Astrocyte (in vitro differentiated cells and primary cell): ENCODE results near the gene MBNL2. TPM values are rescaled to one million over a fixed set of nuclear protein-coding genes. Genes with fewer than 3 reads are reported as not detected.

Experiments used
- DNase-seq: peaks from one replicate; pipeline ENCODE4 v3.0.0-alpha.2; 2010; ENCODE audit warnings: low read depth
- FAIRE-seq: peaks from 2 replicates; lab custom pipeline; 2011; peaks lifted over from hg19 to GRCh38; lab: Jason Lieb, UNC
- H2AFZ ChIP-seq: 2 replicates; pipeline ENCODE4 v1.6.0; 2012; ENCODE audit warnings: low read depth, low read length, inconsistent platforms
- H3K27ac ChIP-seq: 2 replicates; pipeline ENCODE4 v1.5.1; 2011; ENCODE audit warnings: low read depth, low read length, inconsistent platforms
- H3K27me3 ChIP-seq: 2 replicates; pipeline ENCODE4 v1.6.0; 2011; ENCODE audit warnings: low read length, inconsistent platforms; ENCODE audit not compliant: insufficient read depth
- H3K36me3 ChIP-seq: 2 replicates; pipeline ENCODE4 v1.5.1; 2011; ENCODE audit warnings: low read length, inconsistent platforms; ENCODE audit not compliant: insufficient read depth
- H3K4me1 ChIP-seq: 2 replicates; pipeline ENCODE4 v1.5.1; 2011; ENCODE audit warnings: low read length, inconsistent platforms; ENCODE audit not compliant: insufficient read depth
- H3K4me2 ChIP-seq: 2 replicates; pipeline ENCODE4 v1.6.0; 2012; ENCODE audit warnings: low read length, inconsistent platforms
- H3K4me3 ChIP-seq: 2 replicates; pipeline ENCODE4 v1.5.1; 2011; ENCODE audit warnings: low read depth, mild to moderate bottlenecking, low read length, inconsistent platforms; ENCODE audit not compliant: insufficient read depth
- H3K79me2 ChIP-seq: 2 replicates; pipeline ENCODE4 v1.6.0; 2012; ENCODE audit warnings: mild to moderate bottlenecking, low read length, inconsistent platforms; ENCODE audit not compliant: insufficient read depth
- H3K9ac ChIP-seq: 2 replicates; pipeline ENCODE4 v1.6.0; 2012; ENCODE audit warnings: mild to moderate bottlenecking, low read length, inconsistent platforms
- H3K9me3 ChIP-seq: 2 replicates; pipeline ENCODE4 v1.5.1; 2012; ENCODE audit warnings: low read depth, mild to moderate bottlenecking, low read length, inconsistent platforms; ENCODE audit not compliant: insufficient read depth
- H4K20me1 ChIP-seq: 2 replicates; pipeline ENCODE4 v1.6.0; 2012; ENCODE audit warnings: low read length, inconsistent platforms; ENCODE audit not compliant: insufficient read depth
- H3K27ac Mint-ChIP-seq: one replicate; pipeline ENCODE4 v1.8.0; 2021; ENCODE audit warnings: mild to moderate bottlenecking, mixed read lengths; ENCODE audit not compliant: unreplicated experiment
- H3K27me3 Mint-ChIP-seq: one replicate; pipeline ENCODE4 v1.8.0; 2021; ENCODE audit warnings: low read depth, mixed read lengths; ENCODE audit not compliant: unreplicated experiment
- H3K36me3 Mint-ChIP-seq: one replicate; pipeline ENCODE4 v1.8.0; 2021; ENCODE audit warnings: low read depth, mixed read lengths; ENCODE audit not compliant: unreplicated experiment
- H3K4me1 Mint-ChIP-seq: one replicate; pipeline ENCODE4 v1.8.0; 2021; ENCODE audit warnings: low read depth, mixed read lengths; ENCODE audit not compliant: unreplicated experiment
- H3K4me3 Mint-ChIP-seq: one replicate; pipeline ENCODE4 v1.8.0; 2021; ENCODE audit warnings: mild to moderate bottlenecking, moderate library complexity, mixed read lengths; ENCODE audit not compliant: unreplicated experiment
- H3K9me3 Mint-ChIP-seq: one replicate; pipeline ENCODE4 v1.8.0; 2021; ENCODE audit warnings: mild to moderate bottlenecking, mixed read lengths; ENCODE audit not compliant: unreplicated experiment
- CTCF ChIP-seq: IDR thresholded peaks from 2 replicates; pipeline ENCODE4 v1.5.1; 2011; ENCODE audit warnings: low read depth, mild to moderate bottlenecking, inconsistent platforms, low read length, moderate library complexity; ENCODE audit not compliant: insufficient read depth
- EZH2 ChIP-seq: IDR thresholded peaks from 2 replicates; pipeline ENCODE4 v1.6.1; 2012; ENCODE audit warnings: mild to moderate bottlenecking, low read length, inconsistent platforms; ENCODE audit not compliant: insufficient read depth
- total RNA-seq: library from RNA; stranded (reverse); gene quantifications from 2 replicates; pipeline ENCODE4 v1.2.1, GENCODE V29; 2021

The MBNL2 gene
- total RNA-seq, 1 donor from 2014 or later: 66.5 TPM

- no peak overlapping the region for H3K4me2 ChIP-seq
- Mint-ChIP-seq H3K27me3 (no peaks in the 10 kb centered on the region), H3K9me3 (no peaks in the 10 kb centered on the region), H3K36me3 (peaks cover 7% of the 10 kb centered on the region), H3K4me1 (peaks cover 18% of the 10 kb centered on the region), H3K4me3 (no peak overlapping the region), H3K27ac (no peak overlapping the region)
- no peak for TF ChIP-seq EZH2
- TF ChIP-seq CTCF: no peak
- H3K27me3 ChIP-seq: no peaks in the 10 kb centered on the region
- H3K4me1 ChIP-seq: no peaks in the 10 kb centered on the region
- H3K9me3 ChIP-seq: no peaks in the 10 kb centered on the region
- H4K20me1 ChIP-seq: no peaks in the 10 kb centered on the region
- no peak overlapping the region for H2AFZ ChIP-seq
- H3K4me3 ChIP-seq: no peak overlapping the region
- H3K27ac ChIP-seq: no peak overlapping the region
- H3K36me3 ChIP-seq: peaks cover 7% of the 10 kb centered on the region
- FAIRE-seq (no peak), DNase-seq (no peak)
- H3K79me2 ChIP-seq: no peaks in the 10 kb centered on the region
- H3K9ac ChIP-seq: no peak overlapping the region
Observed at GRCh38 chr13:97394542-97394941, 172.4 kb downstream of the MBNL2 start.

- no peak overlapping the region for H3K4me3 Mint-ChIP-seq
- H3K27me3 Mint-ChIP-seq: no peaks in the 10 kb centered on the region
- H2AFZ ChIP-seq: no peak overlapping the region
- no peak overlapping the region for H3K4me2 ChIP-seq
- no peak overlapping the region for H3K27ac Mint-ChIP-seq
- FAIRE-seq (peak; percentile 58), DNase-seq (peak; percentile 37)
- H3K27me3 ChIP-seq: no peaks in the 10 kb centered on the region
- no peak for TF ChIP-seq CTCF
- peaks cover 16% of the 10 kb centered on the region for H3K4me1 Mint-ChIP-seq
- no peaks in the 10 kb centered on the region for H3K9me3 ChIP-seq
- H3K9me3 Mint-ChIP-seq: no peaks in the 10 kb centered on the region
- no peaks in the 10 kb centered on the region for H3K4me1 ChIP-seq
- peaks cover 7% of the 10 kb centered on the region for H3K36me3 Mint-ChIP-seq
- H3K79me2 ChIP-seq: no peaks in the 10 kb centered on the region
- H3K4me3 ChIP-seq: no peak overlapping the region
- H3K36me3 ChIP-seq: peaks cover 7% of the 10 kb centered on the region
- no peak overlapping the region for H3K9ac ChIP-seq
- no peak overlapping the region for H3K27ac ChIP-seq
- H4K20me1 ChIP-seq: no peaks in the 10 kb centered on the region
Observed at GRCh38 chr13:97395447-97396136, 173.5 kb downstream of the MBNL2 start.

GRCh38 chr13:97397267-97397666 is 175.1 kb downstream of the MBNL2 start:
- Mint-ChIP-seq H3K9me3 (peaks cover 2% of the 10 kb centered on the region), H3K27ac (no peak overlapping the region), H3K36me3 (peaks cover 7% of the 10 kb centered on the region), H3K27me3 (no peaks in the 10 kb centered on the region), H3K4me1 (peaks cover 5% of the 10 kb centered on the region), H3K4me3 (no peak overlapping the region)
- Histone ChIP-seq H3K27ac (no peak overlapping the region), H3K4me3 (no peak overlapping the region), H4K20me1 (no peaks in the 10 kb centered on the region), H3K36me3 (peaks cover under 1% of the 10 kb centered on the region), H3K27me3 (no peaks in the 10 kb centered on the region), H3K9me3 (no peaks in the 10 kb centered on the region), H3K4me1 (no peaks in the 10 kb centered on the region), H2AFZ (no peak overlapping the region), H3K9ac (no peak overlapping the region), H3K79me2 (no peaks in the 10 kb centered on the region), H3K4me2 (no peak overlapping the region)
- FAIRE-seq (no peak), DNase-seq (no peak)
- TF ChIP-seq CTCF: no peak
- no peak for TF ChIP-seq EZH2
